ENCODE results near the gene BICC1. TPM values are rescaled to one million over a fixed set of nuclear protein-coding genes. Genes with fewer than 3 reads are reported as not detected.
"Not testable (repeated sequence)": the region's sequence is repeated elsewhere in the genome, so short reads cannot be mapped to it uniquely, and the experiment has no call there.

Gene BICC1
- total RNA-seq, 1 donor from 2014 or later: 0.41 TPM

GRCh38 chr10:58590152-58590840 is 77.6 kb downstream of the BICC1 start:
- no peak overlapping the region for H3K27ac Mint-ChIP-seq
- H4K20me1 ChIP-seq (ENCODE audit: low read depth): no peaks in the 10 kb centered on the region
- H3K27me3 Mint-ChIP-seq (ENCODE audit: insufficient read depth, low read depth): peaks cover 3% of the 10 kb centered on the region
- no peak for TF ChIP-seq CTCF (IDR thresholded peaks at IDR 0.05)
- TF ChIP-seq EZH2phosphoT487 (IDR thresholded peaks at IDR 0.05): no peak
- TF ChIP-seq EZH2 (IDR thresholded peaks at IDR 0.05): no peak
- no peak overlapping the region for H2AFZ ChIP-seq (replicated peaks)
- DNase-seq (ENCODE audit: low spot score): no peak
- H3K9me3 Mint-ChIP-seq: no peaks in the 10 kb centered on the region
- no peak overlapping the region for H3K9ac ChIP-seq
- no peaks in the 10 kb centered on the region for H3F3A ChIP-seq (ENCODE audit: low read depth)
- no peaks in the 10 kb centered on the region for H3K9me3 ChIP-seq (ENCODE audit: low read depth)
- H3K4me1 ChIP-seq: no peaks in the 10 kb centered on the region
- no peak overlapping the region for H3K4me3 Mint-ChIP-seq
- H3K79me2 ChIP-seq (ENCODE audit: low read depth): no peaks in the 10 kb centered on the region
- H3K4me2 ChIP-seq: no peak overlapping the region
- no peaks in the 10 kb centered on the region for H3K4me1 Mint-ChIP-seq
- no peak overlapping the region for H3K4me3 ChIP-seq
- no peak overlapping the region for H3K27ac ChIP-seq
- no peaks in the 10 kb centered on the region for H3K27me3 ChIP-seq
- H3K36me3 Mint-ChIP-seq: no peaks in the 10 kb centered on the region
- no peaks in the 10 kb centered on the region for H3K36me3 ChIP-seq

GRCh38 chr10:58590924-58591323 is 78.3 kb downstream of the BICC1 start:
- DNase-seq (ENCODE audit: low spot score): no peak
- H3K9ac ChIP-seq: no peak overlapping the region
- no peaks in the 10 kb centered on the region for H3K36me3 ChIP-seq
- H2AFZ ChIP-seq (replicated peaks): no peak overlapping the region
- H3K36me3 Mint-ChIP-seq: no peaks in the 10 kb centered on the region
- no peaks in the 10 kb centered on the region for H3K79me2 ChIP-seq (ENCODE audit: low read depth)
- no peak overlapping the region for H3K27ac ChIP-seq
- H3K4me1 ChIP-seq: no peaks in the 10 kb centered on the region
- TF ChIP-seq CTCF (IDR thresholded peaks at IDR 0.05) (no peak), EZH2 (IDR thresholded peaks at IDR 0.05) (no peak), EZH2phosphoT487 (IDR thresholded peaks at IDR 0.05) (no peak)
- no peak overlapping the region for H3K27ac Mint-ChIP-seq
- H3K4me1 Mint-ChIP-seq: no peaks in the 10 kb centered on the region
- no peak overlapping the region for H3K4me3 Mint-ChIP-seq
- H3K9me3 Mint-ChIP-seq: no peaks in the 10 kb centered on the region
- H3K27me3 ChIP-seq: no peaks in the 10 kb centered on the region
- H3F3A ChIP-seq (ENCODE audit: low read depth): no peaks in the 10 kb centered on the region
- H3K4me2 ChIP-seq: no peak overlapping the region
- peaks cover 3% of the 10 kb centered on the region for H3K27me3 Mint-ChIP-seq (ENCODE audit: insufficient read depth, low read depth)
- H4K20me1 ChIP-seq (ENCODE audit: low read depth): no peaks in the 10 kb centered on the region
- no peak overlapping the region for H3K4me3 ChIP-seq
- no peaks in the 10 kb centered on the region for H3K9me3 ChIP-seq (ENCODE audit: low read depth)

GRCh38 chr10:58593008-58593407 is 80.3 kb downstream of the BICC1 start:
- Histone ChIP-seq H3K27ac (no peak overlapping the region), H3K9me3 (ENCODE audit: low read depth) (no peaks in the 10 kb centered on the region), H3K27me3 (no peaks in the 10 kb centered on the region), H3K79me2 (ENCODE audit: low read depth) (no peaks in the 10 kb centered on the region), H4K20me1 (ENCODE audit: low read depth) (no peaks in the 10 kb centered on the region), H3K4me3 (no peak overlapping the region), H3K4me1 (no peaks in the 10 kb centered on the region), H3K9ac (no peak overlapping the region), H3K36me3 (no peaks in the 10 kb centered on the region), H3K4me2 (no peak overlapping the region), H3F3A (ENCODE audit: low read depth) (no peaks in the 10 kb centered on the region), H2AFZ (replicated peaks) (no peak overlapping the region)
- Mint-ChIP-seq H3K27ac (no peak overlapping the region), H3K9me3 (peaks cover 13% of the 10 kb centered on the region), H3K36me3 (no peaks in the 10 kb centered on the region), H3K27me3 (ENCODE audit: insufficient read depth, low read depth) (peaks cover 3% of the 10 kb centered on the region), H3K4me1 (no peaks in the 10 kb centered on the region), H3K4me3 (no peak overlapping the region)
- TF ChIP-seq EZH2 (IDR thresholded peaks at IDR 0.05) (no peak), EZH2phosphoT487 (IDR thresholded peaks at IDR 0.05) (no peak), CTCF (IDR thresholded peaks at IDR 0.05) (no peak)
- DNase-seq (ENCODE audit: low spot score): no peak

GRCh38 chr10:58597211-58597610 is 84.5 kb downstream of the BICC1 start:
- H3K4me1 Mint-ChIP-seq; H3K27ac Mint-ChIP-seq; H2AFZ ChIP-seq (replicated peaks); H3F3A ChIP-seq (ENCODE audit: low read depth); H3K4me1 ChIP-seq; H3K36me3 ChIP-seq; H3K36me3 Mint-ChIP-seq; H3K9ac ChIP-seq; H3K27ac ChIP-seq; H3K4me3 Mint-ChIP-seq; H3K27me3 ChIP-seq; H3K4me3 ChIP-seq; H4K20me1 ChIP-seq (ENCODE audit: low read depth); H3K9me3 ChIP-seq (ENCODE audit: low read depth); H3K4me2 ChIP-seq; H3K79me2 ChIP-seq (ENCODE audit: low read depth); DNase-seq (ENCODE audit: low spot score); H3K27me3 Mint-ChIP-seq (ENCODE audit: insufficient read depth, low read depth): not testable (repeated sequence)
- H3K9me3 Mint-ChIP-seq: peaks cover 20% of the 10 kb centered on the region
